BLaER1 treated with 17β-estradiol and CSF1 and Interleukin-3, amounts not matched to agents 10 nM and 100 nM (cell line): ENCODE data around the gene VARS1.
"Not testable (repeated sequence)": the region's sequence is repeated elsewhere in the genome, so short reads cannot be mapped to it uniquely, and the experiment has no call there.

Experiments
- H3K27ac ChIP-seq, 11 experiments: shearing (Covaris generic); formaldehyde crosslinking; 2 replicates each; pipeline ENCODE4 v1.8.1; 2022
- H3K27me3 ChIP-seq, 11 experiments: shearing (Covaris generic); formaldehyde crosslinking; 2 replicates each; pipeline ENCODE4 v1.8.1; 2022
- H3K36me3 ChIP-seq, 11 experiments: shearing (Covaris generic); formaldehyde crosslinking; 2 replicates each; pipeline ENCODE4 v1.8.1; 2022
- H3K4me1 ChIP-seq, 10 experiments: shearing (Covaris generic); formaldehyde crosslinking; 2 replicates each; pipeline ENCODE4 v1.8.1; 2022
- H3K4me2 ChIP-seq, 11 experiments: shearing (Covaris generic); formaldehyde crosslinking; 2 replicates each; pipeline ENCODE4 v1.8.1; 2022
- H3K4me3 ChIP-seq, 10 experiments: shearing (Covaris generic); formaldehyde crosslinking; 2 replicates each; pipeline ENCODE4 v1.8.1; 2022
- H3K9ac ChIP-seq, 11 experiments: shearing (Covaris generic); formaldehyde crosslinking; 2 replicates each; pipeline ENCODE4 v1.8.1; 2022
- H3K9me3 ChIP-seq, 11 experiments: shearing (Covaris generic); formaldehyde crosslinking; replicated peaks in 1 of 11; 2 replicates each; pipeline ENCODE4 v1.8.1; 2022
- H4K20me1 ChIP-seq, 11 experiments: shearing (Covaris generic); formaldehyde crosslinking; 2 replicates each; pipeline ENCODE4 v1.8.1; 2022
- Cebpa-rat ChIP-seq, 11 experiments: shearing (Covaris generic); IDR thresholded peaks; 2 replicates each; pipeline ENCODE4 v1.8.1; 2022

VARS1 gene

DNA sequence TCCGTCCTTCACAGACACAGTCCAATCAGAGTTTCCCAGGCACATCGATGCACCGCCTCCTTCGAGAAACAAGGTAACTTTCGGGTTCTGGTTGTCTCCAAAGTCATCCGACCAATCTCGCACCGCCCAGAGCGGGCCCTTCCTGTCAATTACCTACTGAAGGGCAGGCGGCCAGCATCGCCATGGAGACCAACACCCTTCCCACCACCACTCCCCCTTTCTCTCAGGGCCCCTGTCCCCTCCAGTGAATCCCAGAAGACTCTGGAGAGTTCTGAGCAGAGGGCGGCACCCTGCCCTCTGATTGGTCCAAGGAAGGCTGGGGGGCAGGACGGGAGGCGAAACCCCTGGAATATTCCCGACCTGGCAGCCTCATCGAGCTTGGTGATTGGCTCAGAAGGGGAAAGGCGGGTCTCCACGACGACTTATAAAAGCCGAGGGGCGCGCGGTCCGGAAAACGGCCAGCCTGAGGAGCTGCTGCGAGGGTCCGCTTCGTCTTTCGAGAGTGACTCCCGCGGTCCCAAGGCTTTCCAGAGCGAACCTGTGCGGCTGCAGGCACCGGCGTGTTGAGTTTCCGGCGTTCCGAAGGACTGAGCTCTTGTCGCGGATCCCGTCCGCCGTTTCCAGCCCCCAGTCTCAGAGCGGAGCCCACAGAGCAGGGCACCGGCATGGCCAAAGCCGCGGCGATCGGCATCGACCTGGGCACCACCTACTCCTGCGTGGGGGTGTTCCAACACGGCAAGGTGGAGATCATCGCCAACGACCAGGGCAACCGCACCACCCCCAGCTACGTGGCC is 31.9 kb upstream of the VARS1 start, which contains the start of gene HSPA1B:
Gene HSPA1B (plus strand): TSS at position 453 of the 794 bp plus-strand sequence. CDS start 213 bp downstream, at position 666.
- H3K27ac ChIP-seq: peak within 1 kb of the TSS; percentile 77 to 92 (median 85)
- TF ChIP-seq Cebpa-rat (IDR thresholded peaks at IDR 0.05): no peak
- peak within 1 kb of the TSS; percentile 76 to 86 (median 83) for H3K9ac ChIP-seq
- H3K4me1 ChIP-seq: peaks cover 44 to 60% (median 57%) of the 10 kb centered on the region in 10 experiments
- H3K36me3 ChIP-seq: peaks cover 0 to 9% (median 0%) of the 10 kb centered on the region in 11 experiments; a peak in 4 of 22 replicates
- H3K4me2 ChIP-seq: peak within 1 kb of the TSS; percentile 86 to 98 (median 92)
- peaks cover 0 to 26% (median 5%) of the 10 kb centered on the region in 11 experiments; a peak in 12 of 22 replicates for H4K20me1 ChIP-seq
- no peaks in the 10 kb centered on the region for H3K9me3 ChIP-seq
- H3K4me3 ChIP-seq: peak within 1 kb of the TSS; percentile 61 to 79 (median 72)
- H3K27me3 ChIP-seq: no peaks in the 10 kb centered on the region

DNA sequence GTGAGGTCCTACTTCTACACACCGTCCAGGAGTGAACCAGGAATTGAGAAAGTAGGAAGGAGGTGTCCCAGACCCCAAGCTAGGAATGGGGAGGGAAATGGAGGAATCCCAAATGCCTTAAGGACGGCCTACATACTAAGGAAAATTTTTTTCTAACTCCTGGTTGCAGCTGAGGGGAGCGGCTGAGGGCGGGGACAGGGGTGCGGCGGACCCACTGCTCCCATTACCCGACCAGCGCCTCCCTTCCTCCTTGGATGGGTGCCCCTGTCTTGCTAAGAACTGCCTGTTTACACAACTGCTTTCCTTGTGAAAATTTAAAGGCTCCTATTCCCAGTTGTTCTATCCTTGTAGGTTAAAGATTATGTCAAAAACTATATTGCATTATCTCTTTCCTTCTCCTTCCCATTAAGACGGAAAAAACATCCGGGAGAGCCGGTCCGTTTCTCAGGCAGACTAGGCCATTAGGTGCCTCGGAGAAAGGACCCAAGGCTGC is 31.3 kb upstream of the VARS1 start:
- no peak for TF ChIP-seq Cebpa-rat (IDR thresholded peaks at IDR 0.05)
- H3K27me3 ChIP-seq: no peaks in the 10 kb centered on the region
- H3K9me3 ChIP-seq: no peaks in the 10 kb centered on the region
- H3K4me1 ChIP-seq: peaks cover 46 to 57% (median 53%) of the 10 kb centered on the region in 10 experiments
- H3K27ac ChIP-seq: peak overlapping the region; percentile 77 to 92 (median 85)
- peak overlapping the region; percentile 86 to 98 (median 92) for H3K4me2 ChIP-seq
- peaks cover 0 to 9% (median 0%) of the 10 kb centered on the region in 11 experiments; a peak in 4 of 22 replicates for H3K36me3 ChIP-seq
- peaks cover 0 to 24% (median 5%) of the 10 kb centered on the region in 11 experiments; a peak in 12 of 22 replicates for H4K20me1 ChIP-seq
- peak overlapping the region; percentile 61 to 79 (median 72) for H3K4me3 ChIP-seq
- peak overlapping the region; percentile 76 to 86 (median 83) for H3K9ac ChIP-seq

GRCh38 chr6:31825553-31825952 is 30.0 kb upstream of the VARS1 start:
- peak overlapping the region in 3 of 11 experiments; percentile 81 to 85 (median 84); a peak in 3 of 22 replicates for H3K9ac ChIP-seq
- H3K9me3 ChIP-seq: no peaks in the 10 kb centered on the region
- no peak for TF ChIP-seq Cebpa-rat (IDR thresholded peaks at IDR 0.05)
- H3K36me3 ChIP-seq: no peaks in the 10 kb centered on the region
- H3K4me1 ChIP-seq: peaks cover 44 to 56% (median 52%) of the 10 kb centered on the region in 10 experiments
- peak overlapping the region; percentile 86 to 98 (median 92); a peak in 17 of 22 replicates for H3K4me2 ChIP-seq
- H3K4me3 ChIP-seq: no peak overlapping the region
- H4K20me1 ChIP-seq: peaks cover 0 to 14% (median 5%) of the 10 kb centered on the region in 11 experiments; a peak in 12 of 22 replicates
- H3K27me3 ChIP-seq: no peaks in the 10 kb centered on the region
- peak overlapping the region in 10 of 11 experiments; percentile 77 to 92 (median 86); a peak in 16 of 22 replicates for H3K27ac ChIP-seq

DNA sequence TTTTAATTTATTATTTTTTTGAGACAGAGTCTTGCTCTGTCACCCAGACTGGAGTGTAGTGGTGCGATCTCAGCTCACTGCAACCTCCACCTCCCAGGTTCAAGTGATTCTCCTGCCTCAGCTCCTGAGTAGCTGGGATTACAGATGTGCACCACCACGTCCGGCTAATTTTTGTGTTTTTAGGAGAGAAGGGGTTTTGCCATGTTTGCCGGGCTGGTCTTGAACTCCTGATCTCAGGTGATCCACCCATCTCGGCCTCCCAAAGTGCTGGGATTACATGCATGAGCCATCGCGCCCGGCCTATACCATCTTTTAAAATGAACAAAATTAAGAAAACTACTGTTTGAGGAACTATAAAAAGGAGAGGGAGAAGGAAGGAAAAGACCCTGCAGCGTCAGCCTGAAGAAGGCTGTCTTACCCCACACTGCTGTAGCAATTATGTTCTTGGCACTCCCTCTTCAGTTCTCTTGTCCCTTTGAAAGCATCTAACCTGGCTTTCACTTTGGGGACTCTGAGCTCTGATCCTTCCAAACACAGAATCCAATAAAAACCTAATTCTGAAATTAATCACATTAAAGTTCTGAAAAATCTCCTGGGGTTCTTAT is 28.1 kb upstream of the VARS1 start:
- H3K4me2 ChIP-seq: peak overlapping the region; percentile 5 to 98 (median 85); a peak in 19 of 22 replicates

GRCh38 chr6:31822036-31822821 is 26.7 kb upstream of the VARS1 start:
- H3K27ac ChIP-seq: peak overlapping the region; percentile 77 to 94 (median 85)
- H3K9me3 ChIP-seq: no peaks in the 10 kb centered on the region
- peak overlapping the region; percentile 55 to 75 (median 66) for H3K4me3 ChIP-seq
- H3K9ac ChIP-seq: peak overlapping the region; percentile 74 to 92 (median 83)
- H3K4me2 ChIP-seq: peak overlapping the region; percentile 73 to 99 (median 96)
- H3K36me3 ChIP-seq: no peaks in the 10 kb centered on the region
- H3K4me1 ChIP-seq: peaks cover 61 to 89% (median 81%) of the 10 kb centered on the region in 10 experiments
- H3K27me3 ChIP-seq: no peaks in the 10 kb centered on the region; a peak in 1 of 22 replicates
- peaks cover 0 to 6% (median 0%) of the 10 kb centered on the region in 11 experiments; a peak in 1 of 22 replicates for H4K20me1 ChIP-seq
- no peak for TF ChIP-seq Cebpa-rat (IDR thresholded peaks at IDR 0.05)

More for the DNA sequence above, 28.1 kb upstream of the VARS1 start:
- H3K27ac ChIP-seq: peak overlapping the region in 4 of 11 experiments; percentile 20 to 91 (median 62); a peak in 6 of 22 replicates
- H3K4me3 ChIP-seq: 0 out of 20 replicates have a peak overlapping the region, but pooled peaks of 1 of the 10 experiments have one; percentile 56
- not testable (repeated sequence) for H3K36me3 ChIP-seq, H4K20me1 ChIP-seq, H3K9me3 ChIP-seq, H3K27me3 ChIP-seq
- H3K4me1 ChIP-seq: peaks cover 47 to 75% (median 70%) of the 10 kb centered on the region in 10 experiments
- peak overlapping the region in 9 of 11 experiments; percentile 1 to 92 (median 32); a peak in 10 of 22 replicates for H3K9ac ChIP-seq

- H3K9ac ChIP-seq: peak overlapping the region; percentile 74 to 88 (median 83)
- TF ChIP-seq Cebpa-rat (IDR thresholded peaks at IDR 0.05): peak in 1 of 11 experiments; percentile 17; a peak in 2 of 22 replicates
- H3K9me3 ChIP-seq: no peaks in the 10 kb centered on the region
- peaks cover 0 to 7% (median 0%) of the 10 kb centered on the region in 11 experiments; a peak in 1 of 22 replicates for H4K20me1 ChIP-seq
- H3K4me1 ChIP-seq: peaks cover 58 to 87% (median 78%) of the 10 kb centered on the region in 10 experiments
- no peaks in the 10 kb centered on the region; a peak in 1 of 22 replicates for H3K27me3 ChIP-seq
- H3K36me3 ChIP-seq: no peaks in the 10 kb centered on the region
- peak overlapping the region; percentile 77 to 91 (median 83) for H3K27ac ChIP-seq
- peak overlapping the region; percentile 55 to 75 (median 66) for H3K4me3 ChIP-seq
- peak overlapping the region; percentile 83 to 99 (median 96) for H3K4me2 ChIP-seq
These were observed 25.9 kb upstream of the VARS1 start for GRCh38 chr6:31821301-31822035.

DNA sequence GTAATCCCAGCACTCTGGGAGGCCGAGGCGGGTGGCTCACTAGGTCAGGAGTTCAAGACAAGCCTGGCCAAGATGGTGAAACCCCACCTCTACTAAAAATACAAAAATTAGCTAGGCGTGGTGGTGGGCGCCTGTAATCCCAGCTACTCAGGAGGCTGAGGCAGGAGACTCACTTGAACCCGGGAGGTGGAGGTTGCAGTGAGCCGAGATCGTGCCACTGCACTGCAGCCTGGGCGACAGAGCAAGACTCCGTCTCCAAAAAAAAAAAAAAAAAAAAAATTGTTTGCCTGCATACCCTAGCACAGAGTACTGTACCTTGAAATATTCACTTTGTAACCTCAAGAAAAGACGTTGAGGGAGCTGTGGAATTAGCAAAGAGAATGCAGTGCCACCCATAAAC is 24.8 kb upstream of the VARS1 start:
- H3K4me3 ChIP-seq: peak overlapping the region in 2 of 10 experiments; percentile 55 to 67; a peak in 5 of 20 replicates
- H3K4me2 ChIP-seq: peak overlapping the region; percentile 83 to 99 (median 96)
- H3K27me3 ChIP-seq, H4K20me1 ChIP-seq, H3K9me3 ChIP-seq, H3K36me3 ChIP-seq: not testable (repeated sequence)
- H3K9ac ChIP-seq: peak overlapping the region in 5 of 11 experiments; percentile 78 to 88 (median 83); a peak in 6 of 22 replicates
- peak overlapping the region in 2 of 11 experiments; percentile 77 to 86; a peak in 1 of 22 replicates for H3K27ac ChIP-seq
- H3K4me1 ChIP-seq: peaks cover 51 to 78% (median 69%) of the 10 kb centered on the region in 10 experiments
